Subcutaneous abdominal adipose tissue (tissue), 5 donors: ENCODE data around the gene PTPN23.

Experiments used
- H3K27ac ChIP-seq: one replicate; pipeline ENCODE4 v1.7.0; 2013; ENCODE audit warnings: low read depth, mild to moderate bottlenecking, inconsistent platforms, low read length, moderate library complexity
- H3K27me3 ChIP-seq, 5 donors: one replicate each; pipeline ENCODE4 v1.7.0; 2013; ENCODE audit warnings: low read length in 5 of 5, inconsistent platforms in 1 of 5; ENCODE audit not compliant: control insufficient read depth in 5 of 5, insufficient read depth in 4 of 5
- H3K36me3 ChIP-seq, 5 donors: one replicate each; pipeline ENCODE4 v1.7.0; 2013; ENCODE audit warnings: low read length in 5 of 5; ENCODE audit not compliant: control insufficient read depth in 5 of 5, insufficient read depth in 5 of 5
- H3K4me1 ChIP-seq, 5 donors: one replicate each; pipeline ENCODE4 v1.7.0; 2013; ENCODE audit warnings: low read length in 5 of 5, mild to moderate bottlenecking in 3 of 5, moderate library complexity in 1 of 5; ENCODE audit not compliant: control insufficient read depth in 5 of 5, insufficient read depth in 5 of 5
- H3K4me3 ChIP-seq, 5 donors: one replicate each; pipeline ENCODE4 v1.7.0; 2013; ENCODE audit warnings: low read length in 5 of 5, low read depth in 1 of 5
- H3K9ac ChIP-seq, 5 donors: one replicate each; pipeline ENCODE4 v1.7.0; 2013; ENCODE audit warnings: low read length in 5 of 5, mild to moderate bottlenecking in 4 of 5, moderate library complexity in 3 of 5
- H3K9me3 ChIP-seq, 5 donors: one replicate each; pipeline ENCODE4 v1.7.0; 2013; ENCODE audit warnings: low read length in 5 of 5; ENCODE audit not compliant: control insufficient read depth in 5 of 5
- donor health status: healthy.
- donor health status: healthy.
- donor health status: healthy.
- donor health status: healthy.
- donor health status: healthy.

Gene PTPN23

GRCh38 chr3:47424434-47425382, 43.9 kb downstream of the PTPN23 start:
- peaks cover 4 to 16% (median 14%) of the 10 kb centered on the region in 5 donors for H3K4me1 ChIP-seq
- H3K27me3 ChIP-seq: no peaks in the 10 kb centered on the region
- H3K9ac ChIP-seq: no peak overlapping the region
- peaks cover 0 to 72% (median 60%) of the 10 kb centered on the region in 5 donors for H3K36me3 ChIP-seq
- no peaks in the 10 kb centered on the region for H3K9me3 ChIP-seq
- H3K4me3 ChIP-seq: no peak overlapping the region
- H3K27ac ChIP-seq: no peak overlapping the region

- Histone ChIP-seq H3K4me3 (no peak overlapping the region), H3K27me3 (no peaks in the 10 kb centered on the region), H3K36me3 (peaks cover 0 to 72% (median 55%) of the 10 kb centered on the region in 5 donors), H3K27ac (no peak overlapping the region), H3K9me3 (no peaks in the 10 kb centered on the region), H3K9ac (no peak overlapping the region), H3K4me1 (peaks cover 4 to 16% (median 14%) of the 10 kb centered on the region in 5 donors)
These were observed 44.6 kb downstream of the PTPN23 start for GRCh38 chr3:47425383-47425778.

GRCh38 chr3:47425959-47426358, 45.1 kb downstream of the PTPN23 start:
- Histone ChIP-seq H3K9ac (no peak overlapping the region), H3K27me3 (no peaks in the 10 kb centered on the region), H3K4me1 (peaks cover 4 to 14% (median 14%) of the 10 kb centered on the region in 5 donors), H3K4me3 (no peak overlapping the region), H3K9me3 (no peaks in the 10 kb centered on the region), H3K27ac (no peak overlapping the region), H3K36me3 (peaks cover 0 to 74% (median 60%) of the 10 kb centered on the region in 5 donors)

- peaks cover 7 to 78% (median 60%) of the 10 kb centered on the region in 5 donors for H3K36me3 ChIP-seq
These were observed 47.0 kb downstream of the PTPN23 start for GRCh38 chr3:47427866-47428265.

GRCh38 chr3:47428662-47429061, 47.8 kb downstream of the PTPN23 start:
- Histone ChIP-seq H3K9ac (no peak overlapping the region), H3K27me3 (no peaks in the 10 kb centered on the region), H3K36me3 (peaks cover 7 to 81% (median 65%) of the 10 kb centered on the region in 5 donors), H3K27ac (no peak overlapping the region), H3K4me1 (peaks cover 0 to 3% (median 0%) of the 10 kb centered on the region in 5 donors), H3K4me3 (no peak overlapping the region), H3K9me3 (no peaks in the 10 kb centered on the region)

More at GRCh38 chr3:47427866-47428265, 47.0 kb downstream of the PTPN23 start:
- Histone ChIP-seq H3K4me3 (no peak overlapping the region), H3K9ac (no peak overlapping the region), H3K4me1 (peaks cover 0 to 3% (median 0%) of the 10 kb centered on the region in 5 donors), H3K9me3 (no peaks in the 10 kb centered on the region), H3K27me3 (no peaks in the 10 kb centered on the region), H3K27ac (no peak overlapping the region)

- Histone ChIP-seq H3K27me3 (no peaks in the 10 kb centered on the region), H3K4me1 (peaks cover 0 to 3% (median 0%) of the 10 kb centered on the region in 5 donors), H3K4me3 (no peak overlapping the region), H3K9ac (no peak overlapping the region), H3K9me3 (no peaks in the 10 kb centered on the region), H3K36me3 (peaks cover 10 to 81% (median 64%) of the 10 kb centered on the region in 5 donors), H3K27ac (no peak overlapping the region)
These were observed 48.9 kb downstream of the PTPN23 start for GRCh38 chr3:47429476-47430270.

GRCh38 chr3:47430606-47431005, 49.8 kb downstream of the PTPN23 start:
- Histone ChIP-seq H3K27ac (no peak overlapping the region), H3K27me3 (no peaks in the 10 kb centered on the region), H3K4me3 (no peak overlapping the region), H3K4me1 (peaks cover 0 to 3% (median 0%) of the 10 kb centered on the region in 5 donors), H3K9me3 (no peaks in the 10 kb centered on the region), H3K9ac (no peak overlapping the region), H3K36me3 (peaks cover 10 to 75% (median 59%) of the 10 kb centered on the region in 5 donors)

GRCh38 chr3:47431225-47431624, 50.4 kb downstream of the PTPN23 start:
- peaks cover 10 to 69% (median 54%) of the 10 kb centered on the region in 5 donors for H3K36me3 ChIP-seq
- H3K9me3 ChIP-seq: no peaks in the 10 kb centered on the region

GRCh38 chr3:47432673-47433072, 51.9 kb downstream of the PTPN23 start:
- no peak overlapping the region for H3K4me3 ChIP-seq
- no peak overlapping the region for H3K27ac ChIP-seq
- no peaks in the 10 kb centered on the region for H3K9me3 ChIP-seq
- H3K27me3 ChIP-seq: no peaks in the 10 kb centered on the region
- H3K36me3 ChIP-seq: peaks cover 10 to 58% (median 48%) of the 10 kb centered on the region in 5 donors
- no peak overlapping the region for H3K9ac ChIP-seq
- no peaks in the 10 kb centered on the region for H3K4me1 ChIP-seq

More at GRCh38 chr3:47431225-47431624, 50.4 kb downstream of the PTPN23 start:
- Histone ChIP-seq H3K27ac (no peak overlapping the region), H3K9ac (no peak overlapping the region), H3K4me3 (no peak overlapping the region), H3K4me1 (peaks cover 0 to 3% (median 0%) of the 10 kb centered on the region in 5 donors), H3K27me3 (no peaks in the 10 kb centered on the region)
